HL-60 (cell line): ENCODE data around the gene QRSL1.

Experiments
- DNase-seq, 2 experiments: peaks; one replicate each; pipeline ENCODE4 v3.0.0-alpha.2; 2010 to 2020; ENCODE audit warnings: low read depth in 1 of 2, low spot score in 1 of 2
- H3K27ac ChIP-seq: fragments of 250-450 bp; sonication (Bioruptor Pico); replicated peaks from 2 replicates; pipeline ENCODE4 v1.5.1; 2020; ENCODE audit warnings: mild to moderate bottlenecking, moderate library complexity
- H3K27me3 ChIP-seq: fragments of 250-450 bp; sonication (Bioruptor Pico); 2 replicates; pipeline ENCODE4 v1.5.1; 2021; ENCODE audit warnings: mild to moderate bottlenecking, moderate library complexity; ENCODE audit not compliant: insufficient read depth, poor library complexity, severe bottlenecking
- H3K4me3 ChIP-seq: replicated peaks from 2 replicates; pipeline ENCODE4 v1.5.1; 2011; ENCODE audit warnings: mild to moderate bottlenecking, control low read depth, low read length; ENCODE audit not compliant: insufficient read depth
- CTCF ChIP-seq: IDR thresholded peaks from one replicate; pipeline ENCODE4 v1.5.1; 2011; ENCODE audit warnings: low read length, control low read depth, inconsistent platforms; ENCODE audit not compliant: insufficient read depth
- GABPA ChIP-seq: IDR thresholded peaks from 2 replicates; pipeline ENCODE4 v1.6.1; 2012; ENCODE audit warnings: low read depth
- POLR2AphosphoS5 ChIP-seq: IDR thresholded peaks from 2 replicates; pipeline ENCODE4 v1.6.1; 2012; ENCODE audit warnings: low read depth
- REST ChIP-seq: IDR thresholded peaks from 2 replicates; pipeline ENCODE4 v1.6.1; 2012; ENCODE audit warnings: low read depth; ENCODE audit not compliant: insufficient replicate concordance
- SPI1 ChIP-seq: IDR thresholded peaks from 2 replicates; pipeline ENCODE4 v1.6.1; 2012; ENCODE audit warnings: low read depth, mild to moderate bottlenecking, borderline replicate concordance

QRSL1 gene

GRCh38 chr6:106705156-106705555, 75.8 kb downstream of the QRSL1 start:
- DNase-seq: no peak
- Histone ChIP-seq H3K4me3 (no peak overlapping the region), H3K27me3 (no peaks in the 10 kb centered on the region), H3K27ac (no peak overlapping the region)
- no peak for TF ChIP-seq SPI1
- TF ChIP-seq CTCF: no peak
- no peak for TF ChIP-seq REST
- TF ChIP-seq POLR2AphosphoS5: no peak
- no peak for TF ChIP-seq GABPA

- H3K27me3 ChIP-seq: no peaks in the 10 kb centered on the region
- H3K4me3 ChIP-seq: no peak overlapping the region
- H3K27ac ChIP-seq: no peak overlapping the region
- no peak for DNase-seq
- TF ChIP-seq SPI1 (no peak), CTCF (no peak), REST (no peak), GABPA (no peak), POLR2AphosphoS5 (no peak)
Measured at GRCh38 chr6:106710580-106710979, 81.2 kb downstream of the QRSL1 start.

GRCh38 chr6:106714281-106714680, 84.9 kb downstream of the QRSL1 start:
- Histone ChIP-seq H3K27ac (no peak overlapping the region), H3K4me3 (no peak overlapping the region), H3K27me3 (no peaks in the 10 kb centered on the region)
- TF ChIP-seq REST (no peak), GABPA (no peak), CTCF (no peak), POLR2AphosphoS5 (no peak), SPI1 (no peak)
- no peak for DNase-seq
